HepG2 (cell line): Measurements from ENCODE around the gene CADM1. TPM values are rescaled to one million over a fixed set of nuclear protein-coding genes. Genes with fewer than 3 reads are reported as not detected.

Experiments
- ATAC-seq: fragments of 200-7000 bp; cut with Tn5 transposase; 3 replicates; pipeline ENCODE4 v1.9.1; 2020; ENCODE audit warnings: mild to moderate bottlenecking, moderate library complexity
- BruUV-seq: library from RNA; stranded (reverse); fragments of 400-500 nt; replicated peaks from 2 replicates; lab custom pipeline; 2021; lab: Mats Ljungman, UMichigan
- CTCF ChIA-PET: fragments of 300-600 bp; formaldehyde crosslinking; extraction: SDS; loops from one replicate; lab custom pipeline; 2021; ENCODE audit warnings: low total read pairs, inconsistent platforms, low intra/inter-chr PET ratio; lab: Yijun Ruan, JAX
- POLR2A ChIA-PET: fragments of 350-600 bp; sonication (Branson Sonifier 250); formaldehyde crosslinking; loops from one replicate; lab custom pipeline; 2020; ENCODE audit warnings: antibody characterized with exemption, inconsistent platforms; lab: Yijun Ruan, JAX
- DNase-seq: peaks from one replicate; pipeline ENCODE4 v3.0.0-alpha.2; 2015; ENCODE audit warnings: low spot score
- FAIRE-seq: peaks from 3 replicates; lab custom pipeline; 2011; peaks lifted over from hg19 to GRCh38; lab: Jason Lieb, UNC
- H2AFZ ChIP-seq: one replicate; pipeline ENCODE4 v1.6.1; 2011; ENCODE audit warnings: low read length, inconsistent platforms
- H3K27ac ChIP-seq: fragments of 300-600 bp; 3 replicates; pipeline ENCODE4 v1.8.0; 2011; ENCODE audit warnings: mixed run types, mild to moderate bottlenecking, mixed read lengths, low read length, inconsistent platforms; ENCODE audit not compliant: insufficient read depth; ENCODE audit errors: extremely low read length
- H3K27me3 ChIP-seq, 2 experiments: fragments of 200-600 bp in 1 of 2; 2 replicates in 1 of 2; 3 replicates in 1 of 2; pipeline versions ENCODE4 v1.6.0 to v1.8.0; 2011; ENCODE audit warnings: low read length in 2 of 2, mild to moderate bottlenecking in 2 of 2, moderate library complexity in 2 of 2, inconsistent platforms in 1 of 2; ENCODE audit not compliant: insufficient read depth in 2 of 2, control insufficient read depth in 1 of 2
- H3K36me3 ChIP-seq, 2 experiments: fragments of 200-600 bp in 1 of 2; replicated peaks in 1 of 2; 2 replicates in 1 of 2; 3 replicates in 1 of 2; pipeline versions ENCODE4 v1.5.1 to v1.8.0; 2011; ENCODE audit warnings: low read length in 2 of 2, inconsistent platforms in 1 of 2; ENCODE audit not compliant: insufficient read depth in 2 of 2, control insufficient read depth in 1 of 2
- H3K4me1 ChIP-seq: 2 replicates; pipeline ENCODE4 v1.5.1; 2012; ENCODE audit warnings: low read length, inconsistent platforms; ENCODE audit not compliant: insufficient read depth
- H3K4me2 ChIP-seq: 2 replicates; pipeline ENCODE4 v1.6.0; 2011; ENCODE audit warnings: low read depth, low read length, inconsistent platforms
- H3K4me3 ChIP-seq, 3 experiments: fragments of 200-600 bp in 1 of 3; sonication (generic), shearing (Covaris generic) in 1 of 3; replicated peaks in 1 of 3; 2 replicates each; pipeline ENCODE4 v1.5.1; 2011 to 2016; ENCODE audit warnings: low read length in 3 of 3, inconsistent platforms in 2 of 3, low read depth in 2 of 3, mild to moderate bottlenecking in 2 of 3, control low read depth in 1 of 3, mixed read lengths in 1 of 3; ENCODE audit not compliant: insufficient read depth in 1 of 3
- H3K79me2 ChIP-seq: one replicate; pipeline ENCODE4 v1.6.1; 2011; ENCODE audit warnings: low read length, inconsistent platforms; ENCODE audit not compliant: insufficient read depth
- H3K9ac ChIP-seq: 2 replicates; pipeline ENCODE4 v1.6.0; 2011; ENCODE audit warnings: mild to moderate bottlenecking, low read depth, low read length, inconsistent platforms; ENCODE audit not compliant: insufficient read depth
- H3K9me3 ChIP-seq: 2 replicates; pipeline ENCODE4 v1.5.1; 2012; ENCODE audit warnings: mild to moderate bottlenecking, low read length
- H4K20me1 ChIP-seq: 2 replicates; pipeline ENCODE4 v1.6.0; 2011; ENCODE audit warnings: inconsistent platforms, mild to moderate bottlenecking, low read length, moderate library complexity; ENCODE audit not compliant: insufficient read depth
- AHR ChIP-seq: IDR thresholded peaks from 2 replicates; pipeline ENCODE4 v1.6.1; 2018; ENCODE audit warnings: missing genetic modification reagents, missing compliant biosample characterization
- CBX2 ChIP-seq, 2 experiments: fragments of 200-600 bp in 1 of 2; sonication (generic); formaldehyde crosslinking in 1 of 2; IDR thresholded peaks; 2 replicates each; pipeline versions ENCODE4 v1.7.0 to v1.8.1; 2018 to 2022; ENCODE audit warnings: low read depth in 2 of 2, low read length in 1 of 2, mild to moderate bottlenecking in 1 of 2, missing genetic modification reagents in 1 of 2
- CHD2 ChIP-seq: IDR thresholded peaks from 2 replicates; pipeline ENCODE4 v1.6.1; 2011; ENCODE audit warnings: low read depth, low read length, improper control_type of control experiment
- EEA1 ChIP-seq: sonication (generic); formaldehyde crosslinking; IDR thresholded peaks from 2 replicates; pipeline ENCODE4 v1.5.1; 2020; ENCODE audit warnings: mild to moderate bottlenecking, missing genetic modification reagents, borderline replicate concordance
- FOXK1 ChIP-seq: sonication (generic); formaldehyde crosslinking; IDR thresholded peaks from 2 replicates; pipeline ENCODE4 v1.4.0; 2020; ENCODE audit warnings: low read depth, missing genetic modification reagents, borderline replicate concordance
- NFYB ChIP-seq: sonication (generic); formaldehyde crosslinking; IDR thresholded peaks from 2 replicates; pipeline ENCODE4 v1.4.0; 2020; ENCODE audit warnings: missing genetic modification reagents
- NONO ChIP-seq, 2 experiments: fragments of 450-650 bp in 1 of 2; sonication (generic) in 1 of 2; formaldehyde crosslinking in 1 of 2; IDR thresholded peaks in 1 of 2; conservative IDR thresholded peaks in 1 of 2; 2 replicates each; pipeline versions ENCODE4 v1.6.1 to v1.8.0; 2017 to 2022; ENCODE audit warnings: mild to moderate bottlenecking in 1 of 2, missing genetic modification reagents in 1 of 2, moderate library complexity in 1 of 2
- NR2F2 ChIP-seq: IDR thresholded peaks from 2 replicates; pipeline ENCODE4 v1.6.1; 2012; ENCODE audit warnings: low read depth, inconsistent platforms, borderline replicate concordance
- RELA ChIP-seq: sonication (generic); formaldehyde crosslinking; IDR thresholded peaks from 2 replicates; pipeline ENCODE4 v1.4.0; 2020; ENCODE audit warnings: missing genetic modification reagents
- SRSF9 ChIP-seq: fragments of 200-400 bp; formaldehyde crosslinking; IDR thresholded peaks from 2 replicates; pipeline ENCODE4 v1.6.1; 2018; ENCODE audit warnings: borderline replicate concordance, mild to moderate bottlenecking, low read depth, low read length; ENCODE audit not compliant: insufficient read depth, poor library complexity, severe bottlenecking
- ZNF138 ChIP-seq: sonication (generic); formaldehyde crosslinking; IDR thresholded peaks from 2 replicates; pipeline ENCODE4 v1.5.0; 2020; ENCODE audit warnings: mild to moderate bottlenecking, low read depth, missing genetic modification reagents
- WGBS: methylation state at CpG from one replicate; pipeline ENCODE4 v1.1.6; 2017; ENCODE audit warnings: low lambda C conversion rate; 5-methylcytosine and 5-hydroxymethylcytosine counted together
- in situ Hi-C: cut with HindIII; loops from 2 replicates; pipeline ENCODE4 v1.10.0; 2017; ENCODE audit warnings: low pct_unique_long_range_greater_than_20kb; ENCODE audit not compliant: extremely low pct_ligation_motif_present
- intact Hi-C: fragments of 100-400 bp; cut with micrococcal nuclease; formaldehyde crosslinking; loops from one replicate; pipeline ENCODE4 v1.10.0; 2022; ENCODE audit not compliant: unreplicated experiment
- polyA plus RNA-seq, 8 experiments: library from polyadenylated mRNA; depleted of rRNA in 3 of 8; stranded (reverse) in 7 of 8; unstranded in 1 of 8; fragments of >200 nt; fragmentation: Illumina TruSeq in 4 of 8; extraction: Trizol in 4 of 8; gene quantifications; 2 replicates each; pipeline versions ENCODE4 v1.2.1 to v1.2.3, GENCODE V29; 2011 to 2016; ENCODE audit warnings: low read depth in 4 of 8, missing spikeins in 1 of 8, mixed read lengths in 1 of 8; ENCODE audit not compliant: insufficient read depth in 1 of 8
- total RNA-seq, 5 experiments: library from RNA; depleted of rRNA; stranded (reverse); fragments of >200 nt; fragmentation: Illumina TruSeq; extraction: Trizol; gene quantifications; 2 replicates each; pipeline ENCODE4 v1.2.3, GENCODE V29; 2016; ENCODE audit warnings: low read depth in 1 of 5
- TF ChIP-seq, protein P1 (sequence below): sonication (generic); formaldehyde crosslinking; IDR thresholded peaks from 2 replicates; pipeline ENCODE4 v1.8.0; 2022; ENCODE audit warnings: mild to moderate bottlenecking, missing genetic modification reagents, moderate library complexity
- TF ChIP-seq, protein P2 (sequence below): sonication (generic); formaldehyde crosslinking; IDR thresholded peaks from 2 replicates; pipeline ENCODE4 v1.4.0; 2020; ENCODE audit warnings: mild to moderate bottlenecking, missing genetic modification reagents, borderline replicate concordance
- TF ChIP-seq, protein P3 (sequence below): IDR thresholded peaks from 2 replicates; pipeline ENCODE4 v1.6.1; 2016; ENCODE audit warnings: low read depth
- TF ChIP-seq, protein P4 (sequence below): sonication (generic); formaldehyde crosslinking; IDR thresholded peaks from 2 replicates; pipeline ENCODE4 v1.4.0; 2020; ENCODE audit warnings: mild to moderate bottlenecking, missing genetic modification reagents

Gene CADM1
- total and polyA plus RNA-seq, 2 of the 13 experiments (the other 11 are each of a cell fraction or from before 2014, with no cell fraction given): 71.3 to 122 TPM

DNA sequence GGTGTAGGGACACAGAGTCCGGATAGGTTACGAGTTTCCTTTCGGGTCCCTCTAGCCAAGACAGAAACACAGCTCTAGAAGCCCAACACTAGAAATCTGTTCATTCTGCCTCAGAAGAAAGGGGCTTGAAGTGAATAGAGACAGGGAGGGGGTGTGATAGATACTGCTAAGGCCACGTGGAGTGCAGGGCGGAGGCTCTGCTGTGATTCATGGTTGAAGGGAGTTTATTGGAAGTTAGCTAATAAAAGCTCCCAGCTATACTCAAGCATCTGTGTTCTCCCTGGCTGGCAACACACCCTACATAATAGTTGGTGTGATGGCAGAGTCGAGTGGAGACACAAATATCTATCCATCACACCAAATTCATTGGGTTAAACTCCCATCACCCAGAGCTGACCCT, 337.4 kb downstream of the CADM1 start:
- CTCF ChIA-PET: no interaction called here

More for the DNA sequence above, 337.4 kb downstream of the CADM1 start:
- WGBS: 34% methylated on average over 6 of the region's 6 CpGs
- no peaks in the 10 kb centered on the region for H3K9me3 ChIP-seq
- no peaks in the 10 kb centered on the region for H3K36me3 ChIP-seq
- H3K4me1 ChIP-seq: no peaks in the 10 kb centered on the region
- no peak for FAIRE-seq
- no peak overlapping the region for H3K4me3 ChIP-seq
- no peak for DNase-seq
- ATAC-seq: no peak
- H3K9ac ChIP-seq: no peak overlapping the region
- H3K27me3 ChIP-seq: peaks cover 0 to 3% of the 10 kb centered on the region in 2 experiments; a peak in 1 of 5 replicates
- in situ Hi-C loops: no loop called here
- no peaks in the 10 kb centered on the region for H3K79me2 ChIP-seq
- H3K4me2 ChIP-seq: no peak overlapping the region
- intact Hi-C loops: no loop called here
- no TSS peak for BruUV-seq
- TF ChIP-seq NONO (IDR thresholded peaks at IDR 0.05) (no peak), NONO (CRISPR knock-in tag; conservative IDR thresholded peaks at IDR 0.05) (no peak), AHR (CRISPR knock-in tag) (no peak), ZNF138 (no peak), NR2F2 (no peak), NFYB (CRISPR knock-in tag) (no peak), FOXK1 (CRISPR knock-in tag) (no peak), RELA (CRISPR knock-in tag) (no peak), EEA1 (CRISPR knock-in tag) (no peak), CBX2 (IDR thresholded peaks at IDR 0.05; ENCODE audit: low read depth, low read length) (no peak), CBX2 (CRISPR knock-in tag; IDR thresholded peaks at IDR 0.05; ENCODE audit: low read depth) (no peak), CHD2 (no peak), SRSF9 (no peak)
- TF ChIP-seq, protein P1, sequence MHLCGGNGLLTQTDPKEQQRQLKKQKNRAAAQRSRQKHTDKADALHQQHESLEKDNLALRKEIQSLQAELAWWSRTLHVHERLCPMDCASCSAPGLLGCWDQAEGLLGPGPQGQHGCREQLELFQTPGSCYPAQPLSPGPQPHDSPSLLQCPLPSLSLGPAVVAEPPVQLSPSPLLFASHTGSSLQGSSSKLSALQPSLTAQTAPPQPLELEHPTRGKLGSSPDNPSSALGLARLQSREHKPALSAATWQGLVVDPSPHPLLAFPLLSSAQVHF (CRISPR knock-in tag): no peak
- TF ChIP-seq, protein P2, sequence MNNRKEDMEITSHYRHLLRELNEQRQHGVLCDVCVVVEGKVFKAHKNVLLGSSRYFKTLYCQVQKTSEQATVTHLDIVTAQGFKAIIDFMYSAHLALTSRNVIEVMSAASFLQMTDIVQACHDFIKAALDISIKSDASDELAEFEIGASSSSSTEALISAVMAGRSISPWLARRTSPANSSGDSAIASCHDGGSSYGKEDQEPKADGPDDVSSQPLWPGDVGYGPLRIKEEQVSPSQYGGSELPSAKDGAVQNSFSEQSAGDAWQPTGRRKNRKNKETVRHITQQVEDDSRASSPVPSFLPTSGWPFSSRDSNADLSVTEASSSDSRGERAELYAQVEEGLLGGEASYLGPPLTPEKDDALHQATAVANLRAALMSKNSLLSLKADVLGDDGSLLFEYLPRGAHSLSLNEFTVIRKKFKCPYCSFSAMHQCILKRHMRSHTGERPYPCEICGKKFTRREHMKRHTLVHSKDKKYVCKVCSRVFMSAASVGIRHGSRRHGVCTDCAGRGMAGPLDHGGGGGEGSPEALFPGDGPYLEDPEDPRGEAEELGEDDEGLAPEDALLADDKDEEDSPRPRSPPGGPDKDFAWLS (CRISPR knock-in tag): no peak
- TF ChIP-seq, protein P3, sequence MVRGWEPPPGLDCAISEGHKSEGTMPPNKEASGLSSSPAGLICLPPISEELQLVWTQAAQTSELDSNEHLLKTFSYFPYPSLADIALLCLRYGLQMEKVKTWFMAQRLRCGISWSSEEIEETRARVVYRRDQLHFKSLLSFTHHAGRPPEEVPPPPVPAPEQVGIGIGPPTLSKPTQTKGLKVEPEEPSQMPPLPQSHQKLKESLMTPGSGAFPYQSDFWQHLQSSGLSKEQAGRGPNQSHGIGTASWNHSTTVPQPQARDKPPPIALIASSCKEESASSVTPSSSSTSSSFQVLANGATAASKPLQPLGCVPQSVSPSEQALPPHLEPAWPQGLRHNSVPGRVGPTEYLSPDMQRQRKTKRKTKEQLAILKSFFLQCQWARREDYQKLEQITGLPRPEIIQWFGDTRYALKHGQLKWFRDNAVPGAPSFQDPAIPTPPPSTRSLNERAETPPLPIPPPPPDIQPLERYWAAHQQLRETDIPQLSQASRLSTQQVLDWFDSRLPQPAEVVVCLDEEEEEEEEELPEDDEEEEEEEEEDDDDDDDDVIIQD (CRISPR knock-in tag): no peak
- TF ChIP-seq, protein P4, sequence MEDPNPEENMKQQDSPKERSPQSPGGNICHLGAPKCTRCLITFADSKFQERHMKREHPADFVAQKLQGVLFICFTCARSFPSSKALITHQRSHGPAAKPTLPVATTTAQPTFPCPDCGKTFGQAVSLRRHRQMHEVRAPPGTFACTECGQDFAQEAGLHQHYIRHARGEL (CRISPR knock-in tag): no peak
- no peak overlapping the region for H2AFZ ChIP-seq
- POLR2A ChIA-PET: no interaction called here
- H3K27ac ChIP-seq: no peak overlapping the region
- H4K20me1 ChIP-seq: no peaks in the 10 kb centered on the region
